Endothelial cell of umbilical vein (primary cell): ENCODE data around the gene MCOLN2. TPM values are rescaled to one million over a fixed set of nuclear protein-coding genes. Genes with fewer than 3 reads are reported as not detected.

Experiments used
- BruUV-seq: library from RNA; stranded (reverse); fragments of 400-500 nt; replicated peaks from 2 replicates; lab custom pipeline; 2021; lab: Mats Ljungman, UMichigan
- CTCF ChIA-PET: fragments of 300-600, 350-600 bp; sonication (Branson Sonifier 250); formaldehyde crosslinking; loops from one replicate; lab custom pipeline; 2021; ENCODE audit warnings: antibody characterized with exemption, inconsistent platforms; lab: Charles Lee
- POLR2A ChIA-PET: fragments of 300-600, 350-600 bp; sonication (Branson Sonifier 250); formaldehyde crosslinking; loops from one replicate; lab custom pipeline; 2021; ENCODE audit warnings: antibody characterized with exemption, inconsistent platforms; lab: Charles Lee
- DNase-seq: peaks from one replicate; pipeline ENCODE4 v3.0.0-alpha.2; 2011; ENCODE audit warnings: low read depth, low spot score
- FAIRE-seq: peaks from 2 replicates; lab custom pipeline; 2011; peaks lifted over from hg19 to GRCh38; lab: Jason Lieb, UNC
- H2AFZ ChIP-seq: 2 replicates; pipeline ENCODE4 v1.6.0; 2012; ENCODE audit warnings: low read depth, low read length, control low read depth, inconsistent platforms
- H3K27ac ChIP-seq: 2 replicates; pipeline ENCODE4 v1.5.1; 2011; ENCODE audit warnings: low read depth, mild to moderate bottlenecking, control low read depth, low read length, moderate library complexity; ENCODE audit not compliant: insufficient read depth
- H3K27me3 ChIP-seq, 2 experiments: 2 replicates each; pipeline versions ENCODE4 v1.6.0 to v1.6.1; 2011; ENCODE audit warnings: low read length in 2 of 2, mixed read lengths in 1 of 2; ENCODE audit not compliant: control insufficient read depth in 2 of 2, insufficient read depth in 2 of 2
- H3K36me3 ChIP-seq, 2 experiments: 2 replicates in 1 of 2; 3 replicates in 1 of 2; pipeline ENCODE4 v1.5.1; 2011; ENCODE audit warnings: low read length in 2 of 2, mild to moderate bottlenecking in 1 of 2, moderate library complexity in 1 of 2; ENCODE audit not compliant: control insufficient read depth in 2 of 2, insufficient read depth in 2 of 2; ENCODE audit errors: extremely low read depth in 1 of 2
- H3K4me1 ChIP-seq: 3 replicates; pipeline ENCODE4 v1.5.1; 2011; ENCODE audit warnings: mild to moderate bottlenecking, low read length; ENCODE audit not compliant: control insufficient read depth, insufficient read depth; ENCODE audit errors: extremely low read depth
- H3K4me2 ChIP-seq: 2 replicates; pipeline ENCODE4 v1.6.1; 2011; ENCODE audit warnings: low read length, control low read depth, mixed read lengths; ENCODE audit not compliant: insufficient read depth
- H3K4me3 ChIP-seq, 3 experiments: fragments of 200-600 bp in 1 of 3; sonication (generic), shearing (Covaris generic) in 1 of 3; replicated peaks in 1 of 3; 2 replicates each; pipeline ENCODE4 v1.5.1; 2011 to 2016; ENCODE audit warnings: control low read depth in 3 of 3, low read length in 3 of 3, mild to moderate bottlenecking in 2 of 3, inconsistent platforms in 1 of 3, low read depth in 1 of 3, moderate library complexity in 1 of 3; ENCODE audit not compliant: insufficient read depth in 1 of 3
- H3K79me2 ChIP-seq: 2 replicates; pipeline ENCODE4 v1.6.0; 2012; ENCODE audit warnings: low read length, inconsistent platforms; ENCODE audit not compliant: control insufficient read depth, insufficient read depth
- H3K9ac ChIP-seq: replicated peaks from 2 replicates; pipeline ENCODE3; 2011; ENCODE audit warnings: low read length, control low read depth; ENCODE audit not compliant: insufficient read depth; ENCODE audit errors: extremely low read depth
- H3K9me1 ChIP-seq: replicated peaks from 3 replicates; pipeline ENCODE4 v1.6.0; 2011; ENCODE audit warnings: mild to moderate bottlenecking, low read length; ENCODE audit not compliant: control insufficient read depth, insufficient read depth; ENCODE audit errors: extremely low read depth
- H3K9me3 ChIP-seq: replicated peaks from 2 replicates; pipeline ENCODE4 v1.5.1; 2012; ENCODE audit warnings: low read length, inconsistent platforms; ENCODE audit not compliant: control insufficient read depth, insufficient read depth
- H4K20me1 ChIP-seq: replicated peaks from 2 replicates; pipeline ENCODE3; 2011; ENCODE audit warnings: mild to moderate bottlenecking, low read length; ENCODE audit not compliant: control insufficient read depth, insufficient read depth; ENCODE audit errors: extremely low read depth
- CTCF ChIP-seq, 2 donors: IDR thresholded peaks; 1 replicate in 1 of 2; 2 replicates in 1 of 2; pipeline ENCODE4 v1.5.1; 2011; ENCODE audit warnings: low read length in 2 of 2, mild to moderate bottlenecking in 2 of 2, moderate library complexity in 2 of 2, control low read depth in 1 of 2, inconsistent platforms in 1 of 2, low read depth in 1 of 2; ENCODE audit not compliant: insufficient read depth in 1 of 2; ENCODE audit errors: extremely low read depth in 1 of 2
- EZH2 ChIP-seq: IDR thresholded peaks from 2 replicates; pipeline ENCODE4 v1.6.1; 2012; ENCODE audit warnings: borderline replicate concordance, low read depth, mild to moderate bottlenecking, moderate library complexity, low read length, inconsistent platforms; ENCODE audit not compliant: severe bottlenecking
- FOS ChIP-seq: IDR thresholded peaks from 2 replicates; pipeline ENCODE4 v1.6.1; 2011; ENCODE audit warnings: mild to moderate bottlenecking, low read length, moderate library complexity, borderline replicate concordance; ENCODE audit not compliant: insufficient read depth
- GATA2 ChIP-seq: IDR thresholded peaks from 2 replicates; pipeline ENCODE4 v1.7.0; 2011; ENCODE audit warnings: low read depth, mild to moderate bottlenecking, moderate library complexity, mixed read lengths, low read length; ENCODE audit not compliant: insufficient read length, insufficient read depth
- JUN ChIP-seq: IDR thresholded peaks from 2 replicates; pipeline ENCODE4 v1.6.1; 2011; ENCODE audit warnings: borderline replicate concordance, low read depth; ENCODE audit not compliant: insufficient read length, insufficient read depth
- MYC ChIP-seq: IDR thresholded peaks from one replicate; pipeline ENCODE4 v1.6.1; 2011; ENCODE audit warnings: mild to moderate bottlenecking, low read depth, low read length
- POLR2A ChIP-seq: IDR thresholded peaks from 2 replicates; pipeline ENCODE4 v1.6.1; 2012; ENCODE audit warnings: low read depth, mild to moderate bottlenecking, control low read depth, low read length
- POLR2AphosphoS5 ChIP-seq: IDR thresholded peaks from 2 replicates; pipeline ENCODE4 v1.6.1; 2012; ENCODE audit warnings: low read depth, mild to moderate bottlenecking, control low read depth, low read length, moderate library complexity; ENCODE audit not compliant: insufficient read depth
- dilution Hi-C: fragments of 300-500 bp; cut with MboI; formaldehyde crosslinking; loops from one replicate; pipeline ENCODE4 v1.15.0; 2019; ENCODE audit warnings: low sequenced_read_pairs; ENCODE audit not compliant: extremely low pct_ligation_motif_present
- intact Hi-C: fragments of 100-400 bp; cut with micrococcal nuclease; formaldehyde crosslinking; loops from one replicate; pipeline ENCODE4 v1.10.0; 2022
- polyA plus RNA-seq, 4 experiments: library from polyadenylated mRNA; depleted of rRNA in 3 of 4; stranded (reverse) in 3 of 4; unstranded in 1 of 4; fragments of >200 nt; gene quantifications; 2 replicates each; pipeline versions ENCODE4 v1.2.1 to v1.2.3, GENCODE V29; 2011 to 2012; ENCODE audit warnings: missing spikeins in 1 of 4
- total RNA-seq: library from RNA; stranded (reverse); gene quantifications from 2 replicates; pipeline ENCODE4 v1.2.3, GENCODE V29; 2021
- TF ChIP-seq, protein P1 (sequence below): IDR thresholded peaks from 2 replicates; pipeline ENCODE4 v1.6.1; 2011; ENCODE audit not compliant: insufficient read depth, insufficient read length

MCOLN2 gene
- total and polyA plus RNA-seq, 2 donors (not counting 3 experiments of a cell fraction or from before 2014, with no cell fraction given) = not detected

GRCh38 chr1:84940481-84940880 is 56.4 kb downstream of the MCOLN2 start:
- DNase-seq (peak; percentile 21), FAIRE-seq (peak; percentile 48)
- peaks cover 5% of the 10 kb centered on the region for H3K4me1 ChIP-seq
- ChIA-PET CTCF (interaction anchor here (0.6 to 5.6 kb wide), 3 partner anchors 87 to 498 kb away, joined by 3 to 520 read pairs (median 5); partner anchors contain the start of gene C1orf52), POLR2A (no interaction called here)
- no peaks in the 10 kb centered on the region for H4K20me1 ChIP-seq
- no peak for TF ChIP-seq POLR2A
- TF ChIP-seq, protein P1, sequence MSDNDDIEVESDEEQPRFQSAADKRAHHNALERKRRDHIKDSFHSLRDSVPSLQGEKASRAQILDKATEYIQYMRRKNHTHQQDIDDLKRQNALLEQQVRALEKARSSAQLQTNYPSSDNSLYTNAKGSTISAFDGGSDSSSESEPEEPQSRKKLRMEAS = no peak
- TF ChIP-seq MYC = no peak
- no peak for TF ChIP-seq POLR2AphosphoS5
- peak; percentile 80 for TF ChIP-seq GATA2
- TF ChIP-seq JUN = no peak
- TF ChIP-seq FOS = peak; percentile 59
- TF ChIP-seq EZH2 = no peak
- no peak for TF ChIP-seq CTCF (IDR thresholded peaks at IDR 0.05; ENCODE audit: extremely low read depth in 1 of 2, insufficient read depth in 1 of 2, low read depth in 1 of 2, low read length in 2 of 2)
- no peak overlapping the region for H3K4me3 ChIP-seq
- intact Hi-C loops = no loop called here
- H3K79me2 ChIP-seq = no peaks in the 10 kb centered on the region
- no peak overlapping the region for H2AFZ ChIP-seq
- H3K27me3 ChIP-seq = peaks cover 5 to 16% of the 10 kb centered on the region in 2 experiments
- dilution Hi-C loops = no loop called here
- H3K4me2 ChIP-seq = no peak overlapping the region
- H3K9ac ChIP-seq = no peak overlapping the region
- no peak overlapping the region for H3K27ac ChIP-seq
- no peaks in the 10 kb centered on the region for H3K9me3 ChIP-seq
- no TSS peak for BruUV-seq
- H3K9me1 ChIP-seq = no peaks in the 10 kb centered on the region
- no peaks in the 10 kb centered on the region for H3K36me3 ChIP-seq
